Erythroblast (primary cell): ENCODE measurements around the gene RPP25.

Experiments
- GATA1 ChIP-seq: IDR thresholded peaks from 2 replicates; pipeline ENCODE4 v1.6.1; 2011; ENCODE audit warnings: low read depth, mild to moderate bottlenecking, control low read depth, low read length, moderate library complexity
- POLR2A ChIP-seq: IDR thresholded peaks from 2 replicates; pipeline ENCODE4 v1.6.1; 2011; ENCODE audit warnings: mild to moderate bottlenecking, low read length

- no peak for TF ChIP-seq POLR2A
- no peak for TF ChIP-seq GATA1
Observed at GRCh38 chr15:74967670-74968069, 11.1 kb upstream of the RPP25 start.
